ENCODE measurements around the gene EGFR.
"Not testable (repeated sequence)": the region's sequence is repeated elsewhere in the genome, so short reads cannot be mapped to it uniquely, and the experiment has no call there.

The EGFR gene

DNA sequence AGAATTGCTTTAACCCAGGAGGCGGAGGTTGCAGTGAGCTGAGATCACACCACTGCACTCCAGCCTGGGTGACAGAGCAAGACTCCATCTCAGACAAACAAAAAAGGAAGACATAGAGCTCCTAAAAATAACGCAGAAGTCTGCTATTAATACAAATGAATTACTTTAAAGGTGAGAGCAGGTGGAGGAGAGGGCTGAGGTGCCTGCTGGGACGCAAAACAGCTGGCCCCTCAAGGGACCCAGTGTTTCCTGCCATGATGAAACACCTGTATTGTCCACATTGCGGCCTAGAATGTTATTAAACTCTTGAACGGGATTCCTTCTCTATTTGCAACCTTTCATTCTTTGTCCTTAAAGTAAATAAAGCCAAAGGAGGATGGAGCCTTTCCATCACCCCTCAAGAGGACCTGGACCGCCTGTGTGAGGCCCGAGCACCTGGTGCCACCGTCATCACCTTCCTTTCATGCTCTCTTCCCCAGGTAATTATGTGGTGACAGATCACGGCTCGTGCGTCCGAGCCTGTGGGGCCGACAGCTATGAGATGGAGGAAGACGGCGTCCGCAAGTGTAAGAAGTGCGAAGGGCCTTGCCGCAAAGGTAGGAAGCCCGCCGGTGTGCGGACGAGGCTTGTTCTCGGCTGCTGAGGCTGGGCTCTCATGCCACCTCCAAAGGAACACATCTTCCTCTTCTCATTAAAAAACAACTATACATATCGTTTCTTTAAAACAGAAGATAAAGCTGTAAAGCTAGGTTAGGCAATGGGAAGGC lies 136.7 kb downstream of the EGFR start:
- peak; percentile 47 for DNase-seq

GRCh38 chr7:55156919-55157763 lies 138.3 kb downstream of the EGFR start:
- DNase-seq = no peak

DNA sequence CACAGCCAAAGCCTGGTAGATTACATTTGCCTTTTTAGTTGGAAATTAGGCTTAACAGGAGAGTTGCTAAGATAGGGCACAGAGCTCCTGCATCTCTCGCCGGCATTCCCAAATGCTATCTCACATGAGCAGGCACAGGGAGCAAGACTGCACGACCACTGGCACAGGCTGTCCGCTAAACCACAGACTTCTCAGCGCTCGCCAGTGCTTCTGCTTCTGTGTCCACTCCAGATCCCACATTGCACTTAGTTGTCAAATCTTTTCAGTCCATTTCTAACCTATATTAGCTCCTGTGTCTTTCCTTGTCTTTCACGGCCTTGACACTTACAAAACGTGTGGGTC lies 138.9 kb downstream of the EGFR start:
- no peak for DNase-seq

GRCh38 chr7:55158541-55159382 lies 139.9 kb downstream of the EGFR start:
- no peak for DNase-seq

DNA sequence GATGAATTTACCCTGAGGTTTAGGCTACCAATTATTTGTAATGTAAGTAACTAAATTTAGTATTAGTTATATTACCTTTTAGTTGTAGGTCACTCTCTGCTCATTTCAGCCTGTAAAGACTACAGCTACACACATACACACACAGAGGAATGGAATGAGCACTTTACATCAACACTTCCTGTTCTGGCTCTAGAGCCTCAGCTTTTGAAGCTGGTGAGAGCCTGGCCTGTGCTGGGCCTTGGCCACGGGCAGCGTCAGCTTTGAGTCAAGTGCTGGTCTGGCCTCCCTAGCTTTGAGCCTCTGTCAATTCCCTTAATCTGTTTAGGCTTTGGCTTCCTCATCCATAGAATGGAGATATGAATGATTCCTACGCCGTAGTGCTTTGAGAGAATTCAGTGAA lies 141.7 kb downstream of the EGFR start:
- no peak for DNase-seq

GRCh38 chr7:55161154-55161687 lies 142.4 kb downstream of the EGFR start:
- no peak for DNase-seq

DNA sequence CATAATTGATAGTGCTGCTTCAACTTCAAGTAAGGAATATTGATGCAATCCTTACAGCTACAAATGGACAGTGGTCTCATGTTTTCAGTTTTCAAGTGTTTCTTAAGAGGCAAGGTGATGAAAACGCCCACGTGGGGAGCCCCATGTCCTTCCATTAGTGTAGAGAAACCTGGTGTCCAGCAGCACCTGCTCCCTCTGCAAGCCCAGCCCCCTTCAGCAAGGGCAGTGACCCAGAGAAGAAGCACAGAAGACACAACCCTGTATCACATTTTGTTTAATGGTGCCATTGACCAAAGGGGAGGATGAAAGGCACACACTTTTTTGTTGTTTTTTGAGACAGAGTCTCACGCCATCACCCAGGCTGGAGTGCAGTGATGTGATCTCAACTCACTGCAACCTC lies 143.7 kb downstream of the EGFR start:
- DNase-seq = no peak

DNA sequence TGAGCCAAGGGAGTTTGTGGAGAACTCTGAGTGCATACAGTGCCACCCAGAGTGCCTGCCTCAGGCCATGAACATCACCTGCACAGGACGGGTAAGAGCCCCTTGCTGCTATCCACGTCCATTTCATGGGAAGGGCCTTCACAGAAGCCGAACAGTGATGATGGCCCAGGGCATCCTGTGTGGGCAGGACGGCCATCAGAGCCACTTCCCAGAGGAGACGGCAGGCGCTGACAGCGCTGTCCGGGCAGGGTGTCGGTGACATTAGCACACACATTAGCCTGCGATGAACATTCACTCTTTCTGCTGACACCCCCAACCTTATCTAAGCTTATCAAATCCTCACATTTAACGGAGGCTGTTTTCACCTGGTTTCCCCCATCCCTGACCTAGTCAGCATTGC lies 144.9 kb downstream of the EGFR start:
- no peak for DNase-seq

- DNase-seq = peak; percentile 47
Measured at GRCh38 chr7:55164527-55164926, 145.7 kb downstream of the EGFR start.

DNA sequence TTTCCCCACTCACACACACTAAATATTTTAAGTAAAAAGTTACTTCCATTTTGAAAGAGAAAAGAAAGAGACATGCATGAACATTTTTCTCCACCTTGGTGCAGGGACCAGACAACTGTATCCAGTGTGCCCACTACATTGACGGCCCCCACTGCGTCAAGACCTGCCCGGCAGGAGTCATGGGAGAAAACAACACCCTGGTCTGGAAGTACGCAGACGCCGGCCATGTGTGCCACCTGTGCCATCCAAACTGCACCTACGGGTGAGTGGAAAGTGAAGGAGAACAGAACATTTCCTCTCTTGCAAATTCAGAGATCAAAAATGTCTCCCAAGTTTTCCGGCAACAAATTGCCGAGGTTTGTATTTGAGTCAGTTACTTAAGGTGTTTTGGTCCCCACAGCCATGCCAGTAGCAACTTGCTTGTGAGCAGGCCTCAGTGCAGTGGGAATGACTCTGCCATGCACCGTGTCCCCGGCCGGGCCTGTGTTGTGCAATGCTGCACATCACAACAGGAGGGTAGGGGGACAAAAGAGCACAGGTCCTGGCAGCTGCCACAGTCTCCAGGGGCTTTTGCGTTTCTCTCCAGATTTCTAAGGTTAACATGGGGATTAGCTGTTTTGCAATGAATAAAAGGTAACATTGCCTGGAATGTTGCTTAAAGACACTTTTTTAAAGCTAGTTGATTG lies 146.5 kb downstream of the EGFR start:
- DNase-seq = no peak

DNA sequence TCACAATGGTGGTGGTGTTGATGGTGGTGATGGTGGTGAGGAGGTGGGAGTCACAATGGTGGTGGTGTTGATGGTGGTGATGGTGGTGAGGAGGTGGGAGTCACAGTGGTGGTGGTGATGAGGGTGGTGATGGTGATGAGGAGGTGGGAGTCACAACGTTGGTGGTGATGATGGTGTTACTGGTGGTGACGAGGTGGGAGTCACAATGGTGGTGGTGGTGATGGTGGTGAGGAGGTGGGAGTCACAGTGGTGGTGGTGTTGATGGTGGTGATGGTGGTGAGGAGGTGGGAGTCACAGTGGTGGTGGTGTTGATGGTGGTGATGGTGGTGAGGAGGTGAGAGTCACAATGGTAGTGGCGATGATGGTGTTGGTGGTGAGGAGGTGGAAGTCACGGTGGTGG lies 148.5 kb downstream of the EGFR start:
- DNase-seq = not testable (repeated sequence)

- DNase-seq = no peak
Measured at GRCh38 chr7:55170335-55171069, 151.7 kb downstream of the EGFR start.

DNA sequence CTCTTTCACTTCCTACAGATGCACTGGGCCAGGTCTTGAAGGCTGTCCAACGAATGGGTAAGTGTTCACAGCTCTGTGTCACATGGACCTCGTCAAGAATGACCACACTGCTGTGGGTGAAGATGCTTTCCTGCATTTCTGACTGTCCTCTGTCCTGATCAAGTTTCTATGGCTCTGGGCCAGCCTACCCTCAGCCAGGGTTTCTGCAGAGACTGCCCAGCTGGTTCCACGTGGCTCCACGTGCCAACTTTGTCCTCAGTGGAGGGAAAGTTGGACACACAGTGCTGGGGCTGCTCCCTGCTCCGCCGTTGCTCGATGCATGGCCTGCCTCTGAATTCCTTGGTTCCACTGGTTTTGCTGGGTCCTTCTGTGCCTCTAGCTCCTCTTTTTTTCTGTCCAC lies 152.3 kb downstream of the EGFR start:
- no peak for DNase-seq

GRCh38 chr7:55172161-55172560 lies 153.3 kb downstream of the EGFR start:
- DNase-seq = no peak

DNA sequence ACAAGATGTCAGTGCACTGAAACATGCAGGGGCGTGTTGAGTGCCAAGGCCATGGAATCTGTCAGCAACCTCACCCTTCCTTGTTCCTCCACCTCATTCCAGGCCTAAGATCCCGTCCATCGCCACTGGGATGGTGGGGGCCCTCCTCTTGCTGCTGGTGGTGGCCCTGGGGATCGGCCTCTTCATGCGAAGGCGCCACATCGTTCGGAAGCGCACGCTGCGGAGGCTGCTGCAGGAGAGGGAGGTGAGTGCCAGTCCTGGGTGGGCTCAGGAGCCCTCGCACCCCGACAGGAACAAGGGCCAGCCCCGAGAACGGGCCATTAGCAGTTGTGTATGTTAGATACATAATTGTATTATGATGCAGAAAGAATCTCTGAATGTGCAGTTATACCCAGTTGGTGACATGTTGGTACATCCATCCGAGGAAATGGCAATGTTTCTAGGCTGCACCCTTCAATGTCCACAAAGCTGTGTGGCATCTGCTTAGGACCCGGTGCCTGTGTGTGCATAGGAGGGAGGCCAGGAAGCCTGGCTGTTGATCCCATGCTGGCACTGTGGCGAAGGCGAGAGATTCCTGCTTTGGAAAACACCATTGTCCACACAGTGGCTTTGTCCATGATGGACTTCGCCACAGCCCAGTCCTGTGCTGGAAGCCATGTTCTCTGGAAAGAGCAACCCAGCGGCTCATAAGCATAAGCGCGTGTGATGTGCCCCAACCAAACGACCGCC lies 154.2 kb downstream of the EGFR start:
- DNase-seq = no peak

DNA sequence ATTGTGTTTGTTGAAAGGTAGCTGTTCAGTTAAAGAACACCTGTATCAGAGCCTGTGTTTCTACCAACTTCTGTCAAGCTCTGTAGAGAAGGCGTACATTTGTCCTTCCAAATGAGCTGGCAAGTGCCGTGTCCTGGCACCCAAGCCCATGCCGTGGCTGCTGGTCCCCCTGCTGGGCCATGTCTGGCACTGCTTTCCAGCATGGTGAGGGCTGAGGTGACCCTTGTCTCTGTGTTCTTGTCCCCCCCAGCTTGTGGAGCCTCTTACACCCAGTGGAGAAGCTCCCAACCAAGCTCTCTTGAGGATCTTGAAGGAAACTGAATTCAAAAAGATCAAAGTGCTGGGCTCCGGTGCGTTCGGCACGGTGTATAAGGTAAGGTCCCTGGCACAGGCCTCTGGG lies 154.9 kb downstream of the EGFR start:
- no peak for DNase-seq

GRCh38 chr7:55174456-55174855 lies 155.6 kb downstream of the EGFR start:
- DNase-seq = no peak

DNA sequence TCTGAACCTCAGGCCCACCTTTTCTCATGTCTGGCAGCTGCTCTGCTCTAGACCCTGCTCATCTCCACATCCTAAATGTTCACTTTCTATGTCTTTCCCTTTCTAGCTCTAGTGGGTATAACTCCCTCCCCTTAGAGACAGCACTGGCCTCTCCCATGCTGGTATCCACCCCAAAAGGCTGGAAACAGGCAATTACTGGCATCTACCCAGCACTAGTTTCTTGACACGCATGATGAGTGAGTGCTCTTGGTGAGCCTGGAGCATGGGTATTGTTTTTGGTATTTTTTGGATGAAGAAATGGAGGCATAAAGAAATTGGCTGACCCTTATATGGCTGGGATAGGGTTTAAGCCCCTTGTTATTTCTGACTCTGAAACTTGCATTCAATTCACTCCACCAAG lies 156.0 kb downstream of the EGFR start:
- no peak for DNase-seq

DNA sequence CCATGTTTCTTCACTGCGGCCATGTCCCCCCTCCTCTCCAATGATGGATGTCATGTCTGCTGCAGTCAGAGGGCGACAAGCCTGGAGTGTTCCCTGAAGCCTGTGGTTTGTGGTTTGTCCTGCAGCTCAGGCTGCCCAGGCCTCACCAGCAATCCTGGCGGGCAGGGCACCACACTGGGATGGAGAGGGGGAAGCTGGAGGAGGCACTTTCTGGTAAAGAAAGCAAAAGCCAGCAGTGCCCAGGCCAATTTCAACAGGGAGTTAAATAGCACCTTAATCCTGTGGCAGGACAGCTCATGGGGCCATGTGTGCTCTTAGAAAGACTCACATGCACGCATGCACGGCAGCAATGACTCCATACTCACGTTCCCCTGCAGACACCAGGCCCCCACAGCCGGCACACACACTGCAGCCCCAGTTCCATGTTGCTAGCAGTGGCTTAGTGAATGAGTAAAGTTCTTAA lies 158.3 kb downstream of the EGFR start:
- DNase-seq = no peak

DNA sequence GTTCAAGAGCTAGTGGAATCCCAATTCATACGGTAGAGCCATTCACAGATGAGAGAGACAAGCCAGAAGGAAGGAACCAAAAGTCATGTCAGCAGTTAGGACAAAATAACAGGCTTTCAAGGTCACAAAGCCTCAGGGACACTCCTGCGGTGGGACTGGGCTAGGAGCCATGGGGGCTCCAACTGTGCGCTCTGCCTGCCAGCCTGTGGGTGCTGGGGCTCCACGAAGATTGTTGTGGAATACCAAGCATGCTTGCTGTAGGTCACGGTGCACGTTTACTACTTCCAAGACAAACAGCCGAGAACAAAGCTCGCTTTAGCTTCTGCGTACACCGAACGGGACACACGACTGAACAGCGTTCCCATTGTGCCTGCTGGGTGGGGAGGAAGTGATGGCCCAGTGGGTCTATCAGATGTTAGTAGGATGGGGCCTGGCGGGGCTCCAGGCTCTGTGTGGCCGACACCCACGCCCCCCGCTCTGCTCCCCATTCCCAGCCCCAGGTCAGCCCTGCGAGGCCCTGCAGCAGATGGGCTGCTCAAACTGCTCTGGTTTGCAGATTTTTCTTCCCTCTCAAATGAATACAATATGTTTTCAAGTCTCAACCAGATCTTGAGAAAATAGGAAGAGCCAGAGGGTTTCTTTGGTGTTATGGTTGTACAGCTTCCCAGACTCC lies 158.9 kb downstream of the EGFR start:
- DNase-seq = no peak
